ENCODE data around the gene GMIP. TPM values are rescaled to one million over a fixed set of nuclear protein-coding genes. Genes with fewer than 3 reads are reported as not detected.
A peak's percentile ranks its signal among the peaks of the same experiment; 100 is the strongest.

GMIP gene
- total RNA-seq, 1 experiment from 2014 or later = 12.7 TPM

DNA sequence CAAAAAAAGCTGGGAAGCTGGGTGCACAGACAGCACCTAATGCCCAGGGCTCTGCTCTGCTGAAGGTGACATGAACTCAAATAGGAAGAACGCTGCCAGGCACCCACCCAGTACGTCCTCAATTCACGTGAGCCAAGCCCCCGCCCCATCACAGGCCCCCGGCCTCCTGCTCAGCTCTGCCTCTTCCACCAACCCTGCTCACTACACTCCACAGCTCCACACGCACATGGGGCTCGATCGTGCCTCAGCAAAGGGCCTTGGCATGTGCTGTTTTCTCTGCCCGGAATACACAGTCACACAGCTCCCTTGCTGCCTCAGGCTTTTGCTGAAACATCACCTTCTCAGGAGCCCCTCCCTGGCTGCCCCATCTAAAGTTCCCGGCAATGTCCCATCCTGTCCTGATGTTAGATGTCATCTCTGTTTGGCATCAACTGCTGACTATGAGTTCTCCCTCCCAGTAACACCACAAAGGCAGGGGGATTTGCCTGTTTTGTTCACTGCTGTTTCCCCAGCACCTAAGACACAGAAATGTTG, 17.8 kb upstream of the GMIP start:
- Histone ChIP-seq H3K27ac (ENCODE audit: insufficient read length, low read depth, low read length) (no peak overlapping the region), H4K20me1 (ENCODE audit: control insufficient read depth, insufficient read depth, insufficient read length) (no peaks in the 10 kb centered on the region), H3T11ph (ENCODE audit: low read length) (no peak overlapping the region), H3K4me2 (ENCODE audit: insufficient read depth, insufficient read length, low read length) (peak overlapping the region; percentile 89), H3K4ac (ENCODE audit: low read depth, low read length) (no peak overlapping the region), H3K9ac (ENCODE audit: extremely low read depth, insufficient read length, low read length) (no peak overlapping the region), H3K23me2 (ENCODE audit: insufficient read length, low read depth, low read length, poor library complexity, severe bottlenecking) (no peaks in the 10 kb centered on the region), H3K14ac (ENCODE audit: insufficient read depth, low read length) (no peak overlapping the region), H2BK15ac (ENCODE audit: low read depth, low read length) (no peak overlapping the region), H3K56ac (ENCODE audit: insufficient read length, low read depth, low read length) (no peak overlapping the region), H2AK5ac (ENCODE audit: insufficient read length, low read length) (no peak overlapping the region), H2BK5ac (ENCODE audit: insufficient read length, low read length) (no peak overlapping the region), H3K79me1 (ENCODE audit: insufficient read depth, low read depth, low read length, poor library complexity, severe bottlenecking) (peaks cover 5% of the 10 kb centered on the region), H3K27me3 (ENCODE audit: insufficient read depth, low read length) (no peaks in the 10 kb centered on the region), H4K8ac (replicated peaks; ENCODE audit: insufficient read length, low read depth, low read length) (no peak overlapping the region), H3K9me3 (ENCODE audit: control insufficient read depth, low read depth, low read length) (no peaks in the 10 kb centered on the region), H2BK12ac (ENCODE audit: insufficient read length, low read depth, low read length) (no peak overlapping the region), H4K91ac (ENCODE audit: insufficient read length, low read depth, low read length) (no peak overlapping the region), H3K79me2 (ENCODE audit: insufficient read depth, low read length) (peaks cover 20% of the 10 kb centered on the region; the same call in 1 of the 2 replicates), H2BK120ac (ENCODE audit: low read depth, low read length, poor library complexity, severe bottlenecking) (no peak overlapping the region), H3K18ac (ENCODE audit: insufficient read length, low read depth, low read length) (no peak overlapping the region), H3K23ac (ENCODE audit: insufficient read length, low read depth, low read length) (no peak overlapping the region), H2BK20ac (ENCODE audit: low read depth, low read length, poor library complexity, severe bottlenecking) (no peak overlapping the region), H2AFZ (ENCODE audit: low read length) (no peak overlapping the region), H3K4me1 (ENCODE audit: insufficient read depth, low read length) (peaks cover 6% of the 10 kb centered on the region; the same call in 1 of the 2 replicates), H4K5ac (ENCODE audit: insufficient read length, low read depth, low read length) (no peak overlapping the region)
- no peaks in the 10 kb centered on the region for H3K9me3 Mint-ChIP-seq
- H3K27me3 Mint-ChIP-seq (ENCODE audit: low read depth) = no peaks in the 10 kb centered on the region
- H3K27ac Mint-ChIP-seq = peak overlapping the region in 2 of 3 experiments; percentile 9 to 48; a peak in 2 of 7 replicates
- peaks cover 29 to 50% (median 44%) of the 10 kb centered on the region in 3 experiments for H3K36me3 Mint-ChIP-seq (ENCODE audit: insufficient read depth in 1 of 3, low read depth in 3 of 3)
- H3K4me1 Mint-ChIP-seq = peaks cover 19 to 20% of the 10 kb centered on the region in 2 experiments
- peak overlapping the region; percentile 86 to 95 for H3K4me3 Mint-ChIP-seq
- WGBS (ENCODE audit: extremely low coverage, insufficient read length, low lambda C conversion rate) = no CpG with 5 or more reads among the region's 10 CpGs
- TF ChIP-seq, protein P1, sequence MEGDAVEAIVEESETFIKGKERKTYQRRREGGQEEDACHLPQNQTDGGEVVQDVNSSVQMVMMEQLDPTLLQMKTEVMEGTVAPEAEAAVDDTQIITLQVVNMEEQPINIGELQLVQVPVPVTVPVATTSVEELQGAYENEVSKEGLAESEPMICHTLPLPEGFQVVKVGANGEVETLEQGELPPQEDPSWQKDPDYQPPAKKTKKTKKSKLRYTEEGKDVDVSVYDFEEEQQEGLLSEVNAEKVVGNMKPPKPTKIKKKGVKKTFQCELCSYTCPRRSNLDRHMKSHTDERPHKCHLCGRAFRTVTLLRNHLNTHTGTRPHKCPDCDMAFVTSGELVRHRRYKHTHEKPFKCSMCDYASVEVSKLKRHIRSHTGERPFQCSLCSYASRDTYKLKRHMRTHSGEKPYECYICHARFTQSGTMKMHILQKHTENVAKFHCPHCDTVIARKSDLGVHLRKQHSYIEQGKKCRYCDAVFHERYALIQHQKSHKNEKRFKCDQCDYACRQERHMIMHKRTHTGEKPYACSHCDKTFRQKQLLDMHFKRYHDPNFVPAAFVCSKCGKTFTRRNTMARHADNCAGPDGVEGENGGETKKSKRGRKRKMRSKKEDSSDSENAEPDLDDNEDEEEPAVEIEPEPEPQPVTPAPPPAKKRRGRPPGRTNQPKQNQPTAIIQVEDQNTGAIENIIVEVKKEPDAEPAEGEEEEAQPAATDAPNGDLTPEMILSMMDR (conservative IDR thresholded peaks at IDR 0.05) = no peak
- peak; percentile 24 for DNase-seq

Data from H9 (cell line).